Cardiac muscle cell (in vitro differentiated cells and primary cell): ENCODE data around the gene GUCA2B. TPM values are rescaled to one million over a fixed set of nuclear protein-coding genes. Genes with fewer than 3 reads are reported as not detected.
A peak's percentile ranks its signal among the peaks of the same experiment; 100 is the strongest.

Experiments used
- DNase-seq, 2 donors: peaks; one replicate each; pipeline versions ENCODE4 v3.0.0 to v3.0.0-alpha.2; 2010 to 2017; ENCODE audit warnings: low read depth in 1 of 2, low spot score in 1 of 2
- H3K27ac ChIP-seq: fragments of 200-600 bp; sonication (generic); 2 replicates; pipeline ENCODE4 v1.5.1; 2016
- H3K27me3 ChIP-seq: fragments of 200-600 bp; sonication (generic); 2 replicates; pipeline ENCODE4 v1.6.0; 2016; ENCODE audit warnings: control low read depth
- H3K36me3 ChIP-seq: fragments of 200-600 bp; sonication (generic); 2 replicates; pipeline ENCODE4 v1.5.1; 2016; ENCODE audit warnings: control low read depth
- H3K4me1 ChIP-seq: fragments of 200-600 bp; sonication (generic); 2 replicates; pipeline ENCODE4 v1.8.1; 2017; ENCODE audit warnings: low read depth, mild to moderate bottlenecking, mixed run types
- H3K4me3 ChIP-seq: fragments of 200-600 bp; sonication (generic); 2 replicates; pipeline ENCODE4 v1.5.1; 2016; ENCODE audit warnings: mild to moderate bottlenecking
- H3K9me3 ChIP-seq: fragments of 200-600 bp; sonication (generic); 2 replicates; pipeline ENCODE4 v1.5.1; 2017; ENCODE audit warnings: low read depth, mild to moderate bottlenecking, control low read depth
- polyA plus RNA-seq: library from polyadenylated mRNA; unstranded; fragments of >200 nt; fragmentation: Nextera tagmentation; extraction: Ambion mirVana; gene quantifications from 2 replicates; pipeline ENCODE4 v1.2.1, GENCODE V29; 2016
- total RNA-seq: library from RNA; depleted of rRNA; stranded (reverse); fragments of >200 nt; gene quantifications from 2 replicates; pipeline ENCODE4 v1.2.3, GENCODE V29; 2016
- TF ChIP-seq, protein P1 (sequence below): IDR thresholded peaks from 2 replicates; pipeline ENCODE4 v1.5.1; 2012; ENCODE audit warnings: low read depth, mild to moderate bottlenecking, low read length

GUCA2B gene
- total and polyA plus RNA-seq, 2 experiments from 2014 or later, result not detected

DNA sequence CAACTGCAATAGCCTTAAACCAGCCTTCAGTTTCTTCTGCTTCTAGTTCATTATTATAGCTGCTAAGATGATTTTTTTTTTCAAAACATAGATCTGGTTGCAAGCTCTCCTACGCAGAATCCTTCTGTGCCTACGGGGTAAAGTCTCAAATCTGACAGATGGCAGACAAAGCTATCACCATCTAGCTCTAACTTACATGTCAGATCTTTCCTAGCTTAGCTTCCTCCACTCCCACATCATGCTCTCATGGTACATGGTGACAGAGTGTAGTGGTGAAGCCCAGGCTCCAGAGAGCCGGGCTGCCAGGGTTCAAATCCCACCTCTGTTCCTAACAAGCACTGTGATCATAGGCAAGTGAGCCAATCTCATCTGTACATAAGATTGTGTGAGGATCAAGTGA lies 24.2 kb upstream of the GUCA2B start:
- TF ChIP-seq, protein P1, sequence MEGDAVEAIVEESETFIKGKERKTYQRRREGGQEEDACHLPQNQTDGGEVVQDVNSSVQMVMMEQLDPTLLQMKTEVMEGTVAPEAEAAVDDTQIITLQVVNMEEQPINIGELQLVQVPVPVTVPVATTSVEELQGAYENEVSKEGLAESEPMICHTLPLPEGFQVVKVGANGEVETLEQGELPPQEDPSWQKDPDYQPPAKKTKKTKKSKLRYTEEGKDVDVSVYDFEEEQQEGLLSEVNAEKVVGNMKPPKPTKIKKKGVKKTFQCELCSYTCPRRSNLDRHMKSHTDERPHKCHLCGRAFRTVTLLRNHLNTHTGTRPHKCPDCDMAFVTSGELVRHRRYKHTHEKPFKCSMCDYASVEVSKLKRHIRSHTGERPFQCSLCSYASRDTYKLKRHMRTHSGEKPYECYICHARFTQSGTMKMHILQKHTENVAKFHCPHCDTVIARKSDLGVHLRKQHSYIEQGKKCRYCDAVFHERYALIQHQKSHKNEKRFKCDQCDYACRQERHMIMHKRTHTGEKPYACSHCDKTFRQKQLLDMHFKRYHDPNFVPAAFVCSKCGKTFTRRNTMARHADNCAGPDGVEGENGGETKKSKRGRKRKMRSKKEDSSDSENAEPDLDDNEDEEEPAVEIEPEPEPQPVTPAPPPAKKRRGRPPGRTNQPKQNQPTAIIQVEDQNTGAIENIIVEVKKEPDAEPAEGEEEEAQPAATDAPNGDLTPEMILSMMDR, result no peak
- H3K4me1 ChIP-seq, result no peaks in the 10 kb centered on the region
- no peaks in the 10 kb centered on the region for H3K36me3 ChIP-seq
- H3K9me3 ChIP-seq, result no peaks in the 10 kb centered on the region
- no peak for DNase-seq
- H3K4me3 ChIP-seq, result no peak overlapping the region
- H3K27me3 ChIP-seq, result no peaks in the 10 kb centered on the region
- no peak overlapping the region for H3K27ac ChIP-seq

DNA sequence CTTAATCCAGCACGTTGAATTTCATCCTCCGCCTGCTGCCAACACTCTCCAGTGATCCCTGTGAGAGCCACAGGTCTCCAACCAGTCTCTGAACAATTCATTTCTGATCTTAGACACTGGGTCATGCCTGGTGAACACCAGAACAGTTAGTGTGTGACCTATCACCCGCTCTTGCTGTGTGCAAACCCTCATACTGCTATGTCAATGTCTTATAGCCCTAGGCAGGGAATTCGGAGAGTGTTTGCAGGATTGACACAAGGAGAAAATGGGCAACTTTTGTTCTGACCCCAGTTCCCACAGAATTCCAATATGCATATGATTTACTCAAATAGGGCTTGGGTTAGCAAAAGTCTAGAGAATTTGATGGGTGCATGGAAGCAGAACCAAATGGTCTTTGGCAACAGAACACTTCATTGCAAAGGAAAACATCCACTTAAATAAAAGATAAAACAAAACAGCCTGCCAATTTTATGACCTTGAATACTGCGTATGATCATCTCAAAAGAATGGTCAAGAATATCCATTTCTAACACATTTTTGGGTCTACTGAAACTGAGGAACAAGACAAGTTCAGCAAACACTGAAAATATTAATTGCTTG lies 23.0 kb upstream of the GUCA2B start:
- Histone ChIP-seq H3K27me3 (no peaks in the 10 kb centered on the region), H3K36me3 (no peaks in the 10 kb centered on the region), H3K4me3 (no peak overlapping the region), H3K27ac (no peak overlapping the region), H3K4me1 (no peaks in the 10 kb centered on the region), H3K9me3 (no peaks in the 10 kb centered on the region)
- no peak for DNase-seq
- TF ChIP-seq, protein P1, result no peak

DNA sequence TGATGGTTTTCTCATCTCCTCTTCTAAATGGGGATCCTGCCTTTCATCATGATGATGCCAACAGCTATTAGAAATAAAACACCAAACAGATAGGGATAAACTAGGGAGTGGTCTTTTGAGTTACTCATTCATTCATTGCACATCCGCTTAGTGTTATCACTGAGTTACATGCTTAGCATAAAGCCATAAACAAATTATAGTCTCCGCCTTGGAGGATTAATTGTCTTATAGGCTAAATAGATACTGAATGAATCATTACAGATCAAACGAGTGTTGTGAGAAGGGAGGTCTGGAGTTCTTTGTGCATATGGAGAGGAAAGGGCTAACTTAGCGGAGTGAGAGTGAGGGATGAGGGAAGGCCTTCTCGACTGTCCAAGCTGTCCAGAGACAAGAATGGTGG lies 19.8 kb upstream of the GUCA2B start:
- no peak overlapping the region for H3K4me3 ChIP-seq

DNA sequence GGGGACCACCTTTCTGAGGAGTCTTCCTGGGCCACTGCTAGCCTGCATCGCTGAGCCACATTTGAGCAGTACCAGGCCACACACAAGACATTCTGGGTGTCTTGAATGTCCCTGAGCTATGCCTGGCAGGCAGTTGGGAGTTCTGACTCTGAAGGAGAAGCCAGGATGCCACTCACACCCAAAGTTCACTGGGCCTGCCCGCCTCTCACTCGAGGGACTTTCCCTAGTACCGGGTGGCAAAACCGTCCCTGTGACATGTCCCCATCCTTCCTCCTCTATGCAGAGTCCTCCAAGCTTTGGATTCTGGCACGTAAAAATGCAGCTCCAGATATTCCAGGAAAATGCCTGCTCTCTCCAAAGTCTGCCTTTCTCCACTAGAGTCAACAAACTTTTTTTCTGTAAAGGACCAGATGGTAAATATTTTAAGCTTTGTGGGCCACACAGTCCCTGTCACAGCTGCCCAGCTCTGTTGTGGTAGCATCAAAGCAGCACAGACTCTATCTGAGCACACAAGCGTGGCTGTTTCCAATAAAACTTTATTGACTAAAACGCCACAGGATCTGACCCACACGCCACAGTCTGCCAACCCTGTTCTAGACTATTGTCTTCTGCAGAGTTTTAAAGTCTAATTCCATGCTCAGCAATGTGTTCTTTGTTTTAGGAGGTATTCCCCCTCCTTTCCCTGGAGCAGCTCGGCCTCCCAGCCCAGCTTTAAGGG lies 19.2 kb upstream of the GUCA2B start:
- H3K4me1 ChIP-seq, result no peaks in the 10 kb centered on the region
- H3K36me3 ChIP-seq, result no peaks in the 10 kb centered on the region
- DNase-seq, result no peak
- TF ChIP-seq, protein P1, result no peak
- no peak overlapping the region for H3K4me3 ChIP-seq
- no peaks in the 10 kb centered on the region for H3K27me3 ChIP-seq
- H3K9me3 ChIP-seq, result no peaks in the 10 kb centered on the region
- H3K27ac ChIP-seq, result no peak overlapping the region

More for the DNA sequence above, 19.8 kb upstream of the GUCA2B start:
- TF ChIP-seq, protein P1, result no peak
- Histone ChIP-seq H3K27ac (no peak overlapping the region), H3K27me3 (no peaks in the 10 kb centered on the region), H3K36me3 (no peaks in the 10 kb centered on the region), H3K9me3 (no peaks in the 10 kb centered on the region), H3K4me1 (no peaks in the 10 kb centered on the region)
- no peak for DNase-seq

DNA sequence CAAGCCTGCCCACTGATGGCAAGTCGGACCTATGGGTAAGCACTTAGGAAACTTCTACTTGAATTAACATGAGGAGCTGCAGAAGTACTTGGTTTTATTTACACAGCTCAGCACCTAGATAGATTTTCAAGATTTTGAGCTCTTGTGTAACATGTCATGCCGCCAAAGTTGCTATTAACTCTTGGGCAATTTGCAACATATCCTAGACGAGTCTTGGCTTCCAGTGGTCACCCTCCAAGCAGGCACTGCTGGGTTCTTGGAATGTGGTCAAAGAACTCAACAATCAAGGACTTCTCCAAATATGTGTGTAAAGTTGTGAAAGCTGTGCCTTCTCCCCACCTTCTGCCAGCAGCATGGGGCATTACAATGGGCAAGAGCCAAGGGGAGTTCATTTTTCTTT lies 17.8 kb upstream of the GUCA2B start:
- no peaks in the 10 kb centered on the region for H3K4me1 ChIP-seq
- H3K9me3 ChIP-seq, result no peaks in the 10 kb centered on the region
- no peaks in the 10 kb centered on the region for H3K27me3 ChIP-seq
- H3K36me3 ChIP-seq, result no peaks in the 10 kb centered on the region
- DNase-seq, result peak in 1 of 2 donors; percentile 25
- H3K4me3 ChIP-seq, result no peak overlapping the region
- TF ChIP-seq, protein P1, result no peak
- no peak overlapping the region for H3K27ac ChIP-seq
